ENCODE data around the gene SCLT1. TPM values are rescaled to one million over a fixed set of nuclear protein-coding genes. Genes with fewer than 3 reads are reported as not detected.

SCLT1 gene
- polyA plus RNA-seq, 1 donor, result 11.0 TPM

DNA sequence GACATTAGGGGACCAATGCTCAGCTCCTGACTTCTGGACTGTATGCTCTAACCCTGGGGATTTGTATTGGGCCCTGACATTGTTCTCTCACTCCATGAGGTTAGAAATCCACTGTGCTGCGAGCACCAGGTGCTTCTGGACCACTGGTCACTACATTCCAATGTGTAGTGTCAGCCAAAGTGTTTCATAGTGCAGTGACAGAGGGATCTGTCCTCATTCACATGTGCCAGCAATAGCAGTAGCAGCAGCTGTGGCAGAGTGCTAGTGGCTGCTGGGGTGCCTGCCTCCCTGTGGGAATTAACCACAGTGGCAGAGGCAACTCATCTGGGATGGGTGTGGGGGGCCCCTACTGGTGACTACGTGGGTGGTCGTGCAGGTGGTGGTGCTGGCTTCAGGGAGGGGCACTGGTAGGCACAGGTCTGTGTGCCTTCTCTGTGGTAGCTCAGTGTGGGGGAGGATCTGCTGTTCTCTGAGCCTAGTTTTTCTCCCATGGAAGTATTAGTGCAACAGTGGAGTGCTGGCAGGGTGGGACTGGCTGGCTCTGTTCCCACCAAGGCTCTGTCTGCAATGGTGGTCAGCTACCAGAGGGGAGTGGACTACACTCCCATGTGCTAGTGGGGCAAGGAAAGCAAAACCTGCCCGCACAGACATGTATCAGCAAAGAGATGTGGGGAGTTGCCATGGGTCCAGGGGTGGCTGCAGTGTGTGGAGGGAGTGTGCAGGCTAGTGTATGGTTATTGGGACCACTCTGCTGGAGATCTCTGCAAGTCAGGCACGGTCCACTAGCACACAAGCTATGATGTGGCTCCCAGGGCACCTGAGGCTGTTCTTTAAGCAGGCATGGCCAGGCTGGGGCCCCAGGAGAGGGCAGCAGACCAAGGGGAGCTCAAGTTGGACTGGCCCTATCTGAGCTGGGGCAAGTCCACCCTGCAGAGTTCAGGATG, 78.5 kb downstream of the SCLT1 start:
- WGBS (ENCODE audit: insufficient coverage, low lambda C conversion rate), result no CpG with 5 or more reads among the region's 5 CpGs
- Histone ChIP-seq H3K27ac (ENCODE audit: low read length) (no peak overlapping the region), H3K9me3 (ENCODE audit: control insufficient read depth, low read depth, low read length) (peaks cover 20% of the 10 kb centered on the region), H3K4me1 (ENCODE audit: control insufficient read depth, insufficient read depth, low read length) (no peaks in the 10 kb centered on the region), H3K36me3 (ENCODE audit: control insufficient read depth, insufficient read depth, low read length) (peaks cover 6% of the 10 kb centered on the region), H3K4me3 (ENCODE audit: low read length) (no peak overlapping the region), H3K27me3 (ENCODE audit: control insufficient read depth, insufficient read depth, low read length) (no peaks in the 10 kb centered on the region)
- no peak for DNase-seq

DNA sequence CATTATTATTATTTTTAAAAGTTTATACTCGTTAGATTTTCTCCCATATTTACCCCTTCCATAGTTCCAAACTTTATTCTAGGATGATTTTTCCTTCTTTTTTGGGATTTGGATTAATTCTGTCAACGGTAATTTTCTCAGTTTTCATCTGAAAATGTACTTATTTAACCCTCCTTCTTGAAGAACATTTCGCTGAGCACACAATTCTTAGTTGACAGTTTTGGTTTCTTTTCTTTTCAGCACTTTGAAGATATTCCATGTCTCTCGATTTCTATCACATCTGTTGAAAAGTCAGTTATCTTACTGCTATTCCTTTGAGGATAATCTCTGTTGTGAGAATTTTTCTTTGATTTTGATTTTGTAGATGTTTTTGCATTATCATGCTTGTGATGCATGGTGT, 85.2 kb downstream of the SCLT1 start:
- Histone ChIP-seq H3K27ac (ENCODE audit: low read length) (no peak overlapping the region), H3K4me3 (ENCODE audit: low read length) (no peak overlapping the region), H3K36me3 (ENCODE audit: control insufficient read depth, insufficient read depth, low read length) (no peaks in the 10 kb centered on the region), H3K9me3 (ENCODE audit: control insufficient read depth, low read depth, low read length) (peaks cover 12% of the 10 kb centered on the region), H3K4me1 (ENCODE audit: control insufficient read depth, insufficient read depth, low read length) (no peaks in the 10 kb centered on the region), H3K27me3 (ENCODE audit: control insufficient read depth, insufficient read depth, low read length) (no peaks in the 10 kb centered on the region)
- 100% methylated on average over 3 of the region's 4 CpGs for WGBS (ENCODE audit: insufficient coverage, low lambda C conversion rate)
- no peak for DNase-seq

DNA sequence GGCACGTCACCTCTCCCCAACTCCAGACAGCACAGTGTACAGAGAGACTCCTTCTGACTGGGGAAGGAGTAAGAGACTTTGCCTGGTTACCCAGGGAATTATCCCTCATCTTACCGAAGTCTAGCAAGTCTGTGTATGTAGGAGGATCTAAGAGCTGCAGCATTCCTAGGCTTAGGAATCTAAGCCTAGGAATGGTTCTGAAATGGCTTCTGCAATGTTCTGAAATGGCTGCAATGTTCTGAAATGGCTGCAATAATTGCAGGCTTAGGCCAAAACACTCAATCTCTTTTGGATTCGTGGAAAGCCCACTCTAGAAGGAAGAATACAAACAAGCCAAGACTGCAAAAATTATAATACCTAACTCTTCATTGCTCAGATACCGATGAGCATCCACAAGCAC, 106.4 kb downstream of the SCLT1 start:
- Histone ChIP-seq H3K27me3 (ENCODE audit: control insufficient read depth, insufficient read depth, low read length) (no peaks in the 10 kb centered on the region), H3K4me1 (ENCODE audit: control insufficient read depth, insufficient read depth, low read length) (no peaks in the 10 kb centered on the region), H3K36me3 (ENCODE audit: control insufficient read depth, insufficient read depth, low read length) (peaks cover 13% of the 10 kb centered on the region), H3K27ac (ENCODE audit: low read length) (no peak overlapping the region), H3K4me3 (ENCODE audit: low read length) (no peak overlapping the region), H3K9me3 (ENCODE audit: control insufficient read depth, low read depth, low read length) (peaks cover 5% of the 10 kb centered on the region)
- WGBS (ENCODE audit: insufficient coverage, low lambda C conversion rate), result no CpG with 5 or more reads among the region's 4 CpGs
- DNase-seq, result no peak

DNA sequence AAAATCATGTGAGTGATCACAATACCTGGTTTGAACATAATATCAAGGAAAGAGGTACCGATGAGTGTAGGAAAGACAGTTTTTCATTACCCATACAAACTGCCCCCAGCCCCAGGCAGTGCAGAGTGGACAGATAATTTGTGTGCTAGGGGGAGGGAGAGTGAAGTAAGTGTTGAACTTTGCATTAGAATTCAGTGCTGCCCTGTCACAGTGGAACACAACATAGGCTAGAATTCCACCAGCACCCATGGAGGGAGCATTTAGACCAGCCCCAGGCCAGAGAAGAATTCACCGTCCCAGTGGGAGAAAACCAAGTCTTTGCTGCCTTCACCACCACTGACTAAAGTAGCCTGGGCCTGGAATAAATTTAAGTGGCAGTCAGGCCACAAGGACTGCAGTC, 107.3 kb downstream of the SCLT1 start:
- peaks cover 5% of the 10 kb centered on the region for H3K9me3 ChIP-seq (ENCODE audit: control insufficient read depth, low read depth, low read length)
- no peaks in the 10 kb centered on the region for H3K27me3 ChIP-seq (ENCODE audit: control insufficient read depth, insufficient read depth, low read length)
- H3K36me3 ChIP-seq (ENCODE audit: control insufficient read depth, insufficient read depth, low read length), result peaks cover 13% of the 10 kb centered on the region
- H3K4me1 ChIP-seq (ENCODE audit: control insufficient read depth, insufficient read depth, low read length), result no peaks in the 10 kb centered on the region
- H3K27ac ChIP-seq (ENCODE audit: low read length), result no peak overlapping the region
- WGBS (ENCODE audit: insufficient coverage, low lambda C conversion rate), result 100% methylated on average over 1 of the region's 2 CpGs
- H3K4me3 ChIP-seq (ENCODE audit: low read length), result no peak overlapping the region
- DNase-seq, result no peak

DNA sequence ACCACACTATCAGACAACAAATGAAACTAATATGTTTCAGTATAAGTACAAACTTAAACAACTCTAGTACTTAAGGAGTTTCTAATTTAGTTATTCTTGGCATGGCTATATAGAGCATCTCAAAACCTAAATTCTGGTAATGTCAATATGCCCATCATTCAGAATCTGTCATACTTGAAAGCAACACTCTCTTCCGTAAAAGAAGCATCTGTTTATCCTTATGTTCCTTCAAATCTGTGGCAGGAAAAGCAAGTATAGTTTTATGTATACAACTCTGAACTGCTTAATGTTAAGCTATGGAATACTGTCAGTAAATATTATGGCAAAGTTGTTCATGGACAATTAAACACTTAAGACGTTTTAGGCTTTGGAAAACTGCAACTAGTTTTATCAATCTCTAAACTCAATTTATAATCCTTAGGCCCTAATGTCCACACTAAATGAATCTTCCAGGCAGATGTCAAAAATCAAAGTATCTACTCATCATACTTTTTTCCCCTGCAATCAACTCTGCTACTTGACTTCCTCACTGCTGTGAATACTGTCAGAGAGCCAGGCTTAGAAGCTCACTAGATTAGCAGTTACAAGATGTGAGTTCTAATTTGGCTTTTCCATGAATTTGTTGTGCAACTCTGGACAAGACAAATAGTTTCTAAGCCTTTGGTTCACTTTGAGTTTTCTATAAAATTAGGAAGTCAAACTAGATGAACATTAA, 109.4 kb downstream of the SCLT1 start:
- no peak for DNase-seq
- Histone ChIP-seq H3K4me1 (ENCODE audit: control insufficient read depth, insufficient read depth, low read length) (no peaks in the 10 kb centered on the region), H3K36me3 (ENCODE audit: control insufficient read depth, insufficient read depth, low read length) (peaks cover 13% of the 10 kb centered on the region), H3K4me3 (ENCODE audit: low read length) (no peak overlapping the region), H3K9me3 (ENCODE audit: control insufficient read depth, low read depth, low read length) (peaks cover 5% of the 10 kb centered on the region), H3K27me3 (ENCODE audit: control insufficient read depth, insufficient read depth, low read length) (no peaks in the 10 kb centered on the region), H3K27ac (ENCODE audit: low read length) (no peak overlapping the region)
- WGBS (ENCODE audit: insufficient coverage, low lambda C conversion rate), result 60% methylated on average over 1 of the region's 2 CpGs

DNA sequence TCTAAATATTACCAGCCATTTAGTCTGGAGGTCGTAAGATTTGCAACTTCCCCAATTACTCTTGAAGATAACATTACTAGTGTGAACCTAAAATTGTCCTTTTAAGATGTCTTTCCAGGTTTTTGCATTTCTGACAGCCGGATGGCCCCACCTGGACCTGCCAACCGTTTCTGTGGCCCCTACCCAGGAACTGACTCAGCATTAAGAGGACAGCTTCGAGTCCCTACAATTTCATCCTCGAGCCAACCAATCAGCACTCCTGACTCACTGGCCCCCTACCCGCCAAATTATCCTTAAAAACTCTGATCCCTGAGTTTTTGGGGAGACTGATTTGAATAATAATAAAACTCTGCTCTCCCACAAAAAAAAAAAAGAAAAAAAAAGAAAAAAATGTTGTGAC, 112.0 kb downstream of the SCLT1 start:
- Histone ChIP-seq H3K9me3 (ENCODE audit: control insufficient read depth, low read depth, low read length) (no peaks in the 10 kb centered on the region), H3K4me1 (ENCODE audit: control insufficient read depth, insufficient read depth, low read length) (no peaks in the 10 kb centered on the region), H3K36me3 (ENCODE audit: control insufficient read depth, insufficient read depth, low read length) (peaks cover 5% of the 10 kb centered on the region), H3K27me3 (ENCODE audit: control insufficient read depth, insufficient read depth, low read length) (no peaks in the 10 kb centered on the region), H3K4me3 (ENCODE audit: low read length) (no peak overlapping the region), H3K27ac (ENCODE audit: low read length) (no peak overlapping the region)
- WGBS (ENCODE audit: insufficient coverage, low lambda C conversion rate), result 100% methylated on average over 1 of the region's 6 CpGs
- DNase-seq, result no peak

DNA sequence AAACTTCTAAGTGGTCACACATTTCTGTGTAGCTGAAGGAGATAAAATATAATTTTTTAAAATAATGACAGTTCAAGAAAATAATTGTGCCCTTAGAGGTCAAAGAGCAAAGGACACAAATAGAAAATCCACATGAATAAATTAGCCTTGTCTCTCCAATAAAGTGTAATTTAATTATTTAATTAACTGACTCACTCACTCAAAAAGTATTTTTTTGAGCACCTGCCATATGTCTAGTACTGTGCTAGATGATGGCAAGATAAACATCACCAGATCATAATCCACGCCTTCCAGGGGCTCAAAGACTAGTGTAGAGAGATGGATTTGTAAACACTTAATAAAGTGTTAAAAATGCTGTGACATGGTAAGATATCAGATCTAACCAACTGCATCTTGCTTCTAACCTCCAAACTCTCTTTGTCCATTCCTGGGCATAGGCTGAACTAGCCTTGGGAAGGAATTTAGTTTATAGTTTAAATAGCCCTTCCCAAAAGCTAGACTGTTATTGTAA, 112.5 kb downstream of the SCLT1 start:
- Histone ChIP-seq H3K4me3 (ENCODE audit: low read length) (no peak overlapping the region), H3K9me3 (ENCODE audit: control insufficient read depth, low read depth, low read length) (no peaks in the 10 kb centered on the region), H3K36me3 (ENCODE audit: control insufficient read depth, insufficient read depth, low read length) (peaks cover under 1% of the 10 kb centered on the region), H3K4me1 (ENCODE audit: control insufficient read depth, insufficient read depth, low read length) (no peaks in the 10 kb centered on the region), H3K27ac (ENCODE audit: low read length) (no peak overlapping the region), H3K27me3 (ENCODE audit: control insufficient read depth, insufficient read depth, low read length) (no peaks in the 10 kb centered on the region)
- WGBS (ENCODE audit: insufficient coverage, low lambda C conversion rate), result 100% methylated on average over 1 of the region's 1 CpG
- DNase-seq, result no peak

DNA sequence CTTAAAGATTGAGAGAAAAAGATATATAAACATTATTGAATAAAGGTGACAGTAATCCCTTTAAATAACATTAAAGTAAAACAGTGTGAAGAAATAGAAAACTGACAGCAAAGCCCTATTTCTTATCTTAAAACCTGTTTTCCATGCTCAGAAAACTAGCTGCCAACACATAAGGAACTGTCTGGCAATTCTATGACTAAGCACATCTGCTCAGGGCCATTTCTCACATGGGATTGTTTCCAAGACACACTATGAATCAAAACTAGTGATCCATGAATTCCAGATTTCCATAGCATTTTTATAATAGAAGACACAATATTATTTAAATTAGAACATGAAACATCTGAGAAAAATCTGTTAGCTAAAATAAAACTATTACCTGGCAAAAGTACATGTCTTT, 113.4 kb downstream of the SCLT1 start:
- Histone ChIP-seq H3K9me3 (ENCODE audit: control insufficient read depth, low read depth, low read length) (no peaks in the 10 kb centered on the region), H3K27ac (ENCODE audit: low read length) (no peak overlapping the region), H3K27me3 (ENCODE audit: control insufficient read depth, insufficient read depth, low read length) (no peaks in the 10 kb centered on the region), H3K36me3 (ENCODE audit: control insufficient read depth, insufficient read depth, low read length) (no peaks in the 10 kb centered on the region), H3K4me3 (ENCODE audit: low read length) (no peak overlapping the region), H3K4me1 (ENCODE audit: control insufficient read depth, insufficient read depth, low read length) (no peaks in the 10 kb centered on the region)
- no peak for DNase-seq

DNA sequence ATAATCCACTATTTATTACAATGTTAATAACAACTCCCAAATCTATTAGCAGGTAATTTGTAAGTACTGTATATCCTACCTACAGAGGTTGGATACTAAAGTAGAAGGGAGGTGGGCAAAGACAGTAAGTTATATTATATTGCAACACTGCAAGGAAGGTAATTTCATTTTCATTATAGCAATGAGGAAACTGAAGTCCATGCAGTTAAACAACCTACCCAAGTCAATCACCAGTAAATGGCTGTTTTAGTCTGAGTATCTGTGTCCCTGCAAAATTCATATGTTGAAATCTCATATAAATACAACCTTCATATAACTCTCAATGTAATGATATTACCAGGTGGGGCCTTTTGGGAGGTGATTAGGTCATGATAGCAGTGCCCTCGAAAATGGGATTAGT, 114.4 kb downstream of the SCLT1 start:
- DNase-seq, result no peak
- H3K4me3 ChIP-seq (ENCODE audit: low read length), result no peak overlapping the region
- H3K27ac ChIP-seq (ENCODE audit: low read length), result no peak overlapping the region
- H3K36me3 ChIP-seq (ENCODE audit: control insufficient read depth, insufficient read depth, low read length), result no peaks in the 10 kb centered on the region
- no peaks in the 10 kb centered on the region for H3K4me1 ChIP-seq (ENCODE audit: control insufficient read depth, insufficient read depth, low read length)
- WGBS (ENCODE audit: insufficient coverage, low lambda C conversion rate), result no CpG with 5 or more reads among the region's 1 CpG
- H3K9me3 ChIP-seq (ENCODE audit: control insufficient read depth, low read depth, low read length), result no peaks in the 10 kb centered on the region
- no peaks in the 10 kb centered on the region for H3K27me3 ChIP-seq (ENCODE audit: control insufficient read depth, insufficient read depth, low read length)

DNA sequence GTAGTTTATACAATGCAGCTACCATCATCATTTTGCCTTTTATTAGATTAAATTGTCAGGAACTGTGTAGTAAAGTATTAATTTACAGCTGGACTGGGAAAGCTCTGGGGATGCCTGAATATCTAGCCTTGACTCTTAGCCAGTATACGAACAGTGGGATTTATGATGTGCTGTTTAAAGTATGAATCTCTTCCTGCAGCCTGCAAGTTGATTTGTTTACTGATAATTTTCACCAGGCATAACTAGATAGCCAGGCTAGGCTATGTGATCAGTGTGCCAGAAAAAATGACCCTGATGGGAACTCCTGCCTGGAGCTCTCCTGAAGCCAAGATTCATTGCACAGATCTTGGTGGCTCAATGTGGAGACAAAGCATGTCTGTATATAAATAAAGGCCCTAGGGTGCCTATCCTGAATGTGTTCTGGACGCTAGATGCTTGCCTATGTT, 119.2 kb downstream of the SCLT1 start:
- Histone ChIP-seq H3K9me3 (ENCODE audit: control insufficient read depth, low read depth, low read length) (no peaks in the 10 kb centered on the region), H3K36me3 (ENCODE audit: control insufficient read depth, insufficient read depth, low read length) (no peaks in the 10 kb centered on the region), H3K27ac (ENCODE audit: low read length) (no peak overlapping the region), H3K4me3 (ENCODE audit: low read length) (no peak overlapping the region), H3K4me1 (ENCODE audit: control insufficient read depth, insufficient read depth, low read length) (no peaks in the 10 kb centered on the region), H3K27me3 (ENCODE audit: control insufficient read depth, insufficient read depth, low read length) (no peaks in the 10 kb centered on the region)
- DNase-seq, result peak; percentile 5
- WGBS (ENCODE audit: insufficient coverage, low lambda C conversion rate), result 100% methylated on average over 1 of the region's 2 CpGs

Data from large intestine (tissue), 3 donors.